Kidney glomerular epithelial cell (primary cell): Measurements from ENCODE around the gene MATN1.

ENCODE experiments used
- DNase-seq: peaks from one replicate; lab custom pipeline; 2025; lab: John Stamatoyannopoulos, UW

Gene MATN1

GRCh38 chr1:30745156-30745833 is 21.9 kb upstream of the MATN1 start:
- no peak for DNase-seq

GRCh38 chr1:30744060-30744756 is 20.8 kb upstream of the MATN1 start:
- DNase-seq, result no peak

- DNase-seq, result no peak
Measured at GRCh38 chr1:30743584-30744059, 20.2 kb upstream of the MATN1 start.

- no peak for DNase-seq
Measured at GRCh38 chr1:30742963-30743559, 19.7 kb upstream of the MATN1 start.

GRCh38 chr1:30742300-30742962 is 19.0 kb upstream of the MATN1 start:
- no peak for DNase-seq

GRCh38 chr1:30741239-30741894 is 18.0 kb upstream of the MATN1 start:
- peak; percentile 27 for DNase-seq

GRCh38 chr1:30740251-30741238 is 17.2 kb upstream of the MATN1 start:
- DNase-seq, result no peak

- DNase-seq, result no peak
Measured at GRCh38 chr1:30739601-30740000, 16.2 kb upstream of the MATN1 start.

GRCh38 chr1:30738715-30739559 is 15.6 kb upstream of the MATN1 start:
- no peak for DNase-seq

GRCh38 chr1:30738040-30738714 is 14.8 kb upstream of the MATN1 start:
- no peak for DNase-seq

GRCh38 chr1:30737357-30738039 is 14.1 kb upstream of the MATN1 start:
- no peak for DNase-seq

GRCh38 chr1:30735668-30736498 is 12.5 kb upstream of the MATN1 start:
- no peak for DNase-seq

- DNase-seq, result no peak
Measured at GRCh38 chr1:30735124-30735523, 11.7 kb upstream of the MATN1 start.

- no peak for DNase-seq
Measured at GRCh38 chr1:30734580-30734979, 11.2 kb upstream of the MATN1 start.

GRCh38 chr1:30734106-30734505 is 10.7 kb upstream of the MATN1 start:
- no peak for DNase-seq

- no peak for DNase-seq
Measured at GRCh38 chr1:30733493-30733892, 10.1 kb upstream of the MATN1 start.

GRCh38 chr1:30732277-30732996 is 9.1 kb upstream of the MATN1 start:
- peak; percentile 34 for DNase-seq
